Right lobe of liver (tissue), 6 donors: ENCODE data around the gene ZNF275. TPM values are rescaled to one million over a fixed set of nuclear protein-coding genes. Genes with fewer than 3 reads are reported as not detected.
"Not testable (repeated sequence)": the region's sequence is repeated elsewhere in the genome, so short reads cannot be mapped to it uniquely, and the experiment has no call there.

Source experiments
- ATAC-seq, 4 donors: fragments of 200-7000 bp; cut with Tn5 transposase; one replicate each; pipeline ENCODE4 v1.9.1; 2020; ENCODE audit warnings: mild to moderate bottlenecking in 4 of 4, moderate library complexity in 4 of 4
- DNase-seq, 3 donors: peaks; one replicate each; pipeline ENCODE4 v3.0.0-alpha.2; 2020
- H3K27ac ChIP-seq, 3 donors: fragments of 200-600 bp; one replicate each; pipeline ENCODE4 v1.8.0; 2022
- H3K27me3 ChIP-seq, 2 donors: fragments of 200-600 bp; one replicate each; pipeline ENCODE4 v1.8.0; 2022
- H3K36me3 ChIP-seq, 4 donors: fragments of 200-600 bp; sonication (generic) in 1 of 4; one replicate each; pipeline versions ENCODE4 v1.5.1 to v1.8.0; 2017 to 2022; ENCODE audit warnings: control low read depth in 1 of 4
- H3K4me1 ChIP-seq, 4 donors: fragments of 200-600 bp; sonication (generic) in 1 of 4; one replicate each; pipeline versions ENCODE4 v1.5.1 to v1.8.0; 2017 to 2022; ENCODE audit warnings: control low read depth in 1 of 4
- H3K4me3 ChIP-seq, 3 donors: fragments of 200-600 bp; one replicate each; pipeline ENCODE4 v1.8.0; 2022
- H3K9me3 ChIP-seq, 4 donors: fragments of 200-600 bp; sonication (generic) in 1 of 4; one replicate each; pipeline versions ENCODE4 v1.5.1 to v1.8.0; 2017 to 2022; ENCODE audit warnings: control low read depth in 1 of 4
- CTCF ChIP-seq, 4 donors: fragments of 200-600 bp in 3 of 4; fragments of 450-650 bp in 1 of 4; IDR thresholded peaks; one replicate each; pipeline versions ENCODE4 v1.5.1 to v1.8.0; 2016 to 2022; ENCODE audit warnings: antibody characterized with exemption in 4 of 4, mild to moderate bottlenecking in 2 of 4
- POLR2A ChIP-seq: fragments of 450-650 bp; IDR thresholded peaks from one replicate; pipeline ENCODE4 v1.6.1; 2017; ENCODE audit warnings: antibody characterized with exemption, mild to moderate bottlenecking
- WGBS: methylation state at CpG from one replicate; pipeline ENCODE4 v1.1.6; 2018; ENCODE audit warnings: low coverage, low lambda C conversion rate; ENCODE audit not compliant: insufficient coverage; ENCODE audit errors: missing lambda C conversion rate; 5-methylcytosine and 5-hydroxymethylcytosine counted together
- intact Hi-C, 2 donors: fragments of 100-400 bp; cut with DNase I; formaldehyde crosslinking; loops; one replicate each; pipeline versions ENCODE4 v1.11.2 to v1.14.1; 2022
- long read RNA-seq: library from polyadenylated mRNA; unstranded; transcript quantifications from one replicate; pipeline ENCODE4 v2.0.0, GENCODE V29; 2019
- total RNA-seq, 6 experiments: library from RNA; depleted of rRNA in 2 of 6; stranded (reverse); fragments of >200 nt in 2 of 6; fragmentation: NEBNext Ultra II Directional in 3 of 6; extraction: Animal tissue kit (Norgen Biotek cat#: 25700) in 3 of 6; gene quantifications; one replicate each; pipeline versions ENCODE4 v1.1.0 to v1.2.4, GENCODE V29; 2016 to 2023
- donor health status: DM: no; HTN: yes; CAD: no.
- donor health status: DM: no; HTN: no; CAD: no.
- donor health status: DM: no; HTN: no; CAD: no.
- donor health status: DM: no; HTN: yes; CAD: no.
- donor health status: DM: no; HTN: yes; CAD: no.

ZNF275 gene, protein sequence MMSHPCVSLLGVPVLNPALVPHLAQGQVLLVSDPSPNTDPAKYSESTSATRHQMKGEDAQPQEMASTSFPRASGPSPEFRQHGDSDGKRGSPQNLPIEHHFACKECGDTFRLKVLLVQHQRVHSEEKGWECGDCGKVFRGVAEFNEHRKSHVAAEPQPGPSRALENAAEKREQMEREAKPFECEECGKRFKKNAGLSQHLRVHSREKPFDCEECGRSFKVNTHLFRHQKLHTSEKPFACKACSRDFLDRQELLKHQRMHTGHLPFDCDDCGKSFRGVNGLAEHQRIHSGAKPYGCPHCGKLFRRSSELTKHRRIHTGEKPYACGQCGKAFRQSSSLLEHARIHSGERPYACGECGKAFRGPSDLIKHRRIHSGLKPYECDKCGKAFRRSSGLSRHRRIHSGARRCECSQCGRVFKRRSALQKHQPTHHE
- 10 to 100 TPM in 3 of 6 experiments, 1 to 10 TPM in 3; 8.1 to 12.0 (median 10.3) TPM for total RNA-seq
- long read RNA-seq = 0 reads

DNA sequence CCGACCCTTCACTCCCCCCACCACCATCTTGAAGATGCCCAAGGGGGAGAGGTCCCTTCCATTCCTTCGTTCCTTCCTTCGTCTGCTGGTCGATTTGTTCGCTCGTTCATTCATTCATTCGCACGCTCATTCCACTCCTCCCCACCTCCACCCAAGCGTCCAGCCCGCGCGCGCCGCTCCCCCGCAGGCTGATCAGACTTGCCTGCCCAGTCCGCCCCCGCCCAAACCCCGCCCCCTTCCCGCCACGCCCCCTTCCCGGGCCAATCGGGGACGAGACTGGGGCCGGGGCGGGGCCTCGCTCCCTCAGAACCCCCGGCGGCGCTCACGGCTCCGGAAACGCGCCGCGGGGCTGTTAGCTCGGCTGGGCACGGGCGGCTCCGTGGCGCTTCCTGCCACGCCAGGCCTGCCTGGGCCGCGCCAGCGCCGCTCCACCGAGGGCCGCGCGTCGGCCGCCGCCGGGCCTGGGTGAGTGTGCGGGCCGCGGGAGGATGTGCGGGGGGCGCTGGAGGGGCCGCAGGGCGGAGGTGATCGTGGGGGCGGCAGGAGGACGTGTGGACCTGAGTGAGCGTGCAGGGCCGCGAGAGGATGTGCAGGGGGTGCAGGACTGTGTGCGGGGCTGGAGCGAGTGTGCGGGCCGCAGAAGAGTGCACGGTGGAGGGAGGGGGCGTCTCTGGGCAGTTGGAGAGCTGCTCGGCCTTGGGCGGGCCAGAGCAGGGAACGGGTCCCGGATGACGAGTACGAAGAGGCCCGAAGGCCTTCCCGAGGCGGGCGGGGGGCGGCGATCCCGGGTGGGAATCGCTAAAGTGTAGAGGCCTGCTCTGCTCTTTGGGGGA is at the start of gene ZNF275:
Gene ZNF275, plus strand, starts transcription at position 333 of the 833 bp plus-strand sequence. CDS start 2,527 bp downstream, outside the sequence.
- DNase-seq = peak; percentile 81 to 83 (median 83)
- no peaks in the 10 kb centered on the region for H3K36me3 ChIP-seq
- H3K9me3 ChIP-seq = no peaks in the 10 kb centered on the region
- no peaks in the 10 kb centered on the region for H3K27me3 ChIP-seq
- intact Hi-C loops = no loop called here
- ATAC-seq = peak; percentile 99
- 31% methylated on average over 34 of the region's 86 CpGs for WGBS
- no peaks in the 10 kb centered on the region for H3K4me1 ChIP-seq
- peak within 1 kb of the TSS; percentile 55 to 63 (median 58) for H3K4me3 ChIP-seq
- peak within 1 kb of the TSS in 1 of 3 donors; percentile 37 for H3K27ac ChIP-seq
- peak; percentile 73 for TF ChIP-seq POLR2A
- no peak for TF ChIP-seq CTCF (IDR thresholded peaks at IDR 0.05)

GRCh38 chrX:153285678-153286077 is 48.3 kb upstream of the ZNF275 start:
- intact Hi-C loops = not testable (repeated sequence)

GRCh38 chrX:153288807-153289206 is 45.1 kb upstream of the ZNF275 start:
- H3K36me3 ChIP-seq, intact Hi-C loops, H3K4me1 ChIP-seq, H3K4me3 ChIP-seq, DNase-seq, H3K27ac ChIP-seq, H3K27me3 ChIP-seq, H3K9me3 ChIP-seq: not testable (repeated sequence)
- peak; percentile 5 to 81 (median 44) for ATAC-seq
- WGBS = no CpG with 5 or more reads among the region's 2 CpGs

More at GRCh38 chrX:153285678-153286077, 48.3 kb upstream of the ZNF275 start:
- not testable (repeated sequence) for H3K9me3 ChIP-seq, H3K27ac ChIP-seq, H3K4me1 ChIP-seq, H3K4me3 ChIP-seq, H3K36me3 ChIP-seq, ATAC-seq, H3K27me3 ChIP-seq, DNase-seq
- no CpG with 5 or more reads among the region's 8 CpGs for WGBS

- intact Hi-C loops, DNase-seq, H3K36me3 ChIP-seq, H3K4me3 ChIP-seq, H3K27me3 ChIP-seq, H3K27ac ChIP-seq, H3K4me1 ChIP-seq, H3K9me3 ChIP-seq: not testable (repeated sequence)
- WGBS = 53% methylated on average over 3 of the region's 8 CpGs
- peak; percentile 78 to 93 (median 89) for ATAC-seq
Observed at GRCh38 chrX:153293485-153294071, 40.4 kb upstream of the ZNF275 start.

GRCh38 chrX:153297376-153297775 is 36.6 kb upstream of the ZNF275 start:
- H3K4me1 ChIP-seq = no peaks in the 10 kb centered on the region
- no peaks in the 10 kb centered on the region for H3K9me3 ChIP-seq
- H3K4me3 ChIP-seq = no peak overlapping the region
- no peaks in the 10 kb centered on the region for H3K36me3 ChIP-seq
- intact Hi-C loops = no loop called here
- DNase-seq (no peak), ATAC-seq (no peak)
- TF ChIP-seq POLR2A (no peak), CTCF (IDR thresholded peaks at IDR 0.05) (no peak)
- H3K27me3 ChIP-seq = no peaks in the 10 kb centered on the region
- no peak overlapping the region for H3K27ac ChIP-seq
- 56% methylated on average over 1 of the region's 1 CpG for WGBS
